Ramos (cell line): Measurements from ENCODE around the gene NPBWR2.

Experiments
- in situ Hi-C: fragments of 300-500 bp; cut with MboI; formaldehyde crosslinking; loops from one replicate; pipeline ENCODE4 v1.14.3; 2022; ENCODE audit warnings: low sequenced_read_pairs; ENCODE audit not compliant: unreplicated experiment

The NPBWR2 gene

DNA sequence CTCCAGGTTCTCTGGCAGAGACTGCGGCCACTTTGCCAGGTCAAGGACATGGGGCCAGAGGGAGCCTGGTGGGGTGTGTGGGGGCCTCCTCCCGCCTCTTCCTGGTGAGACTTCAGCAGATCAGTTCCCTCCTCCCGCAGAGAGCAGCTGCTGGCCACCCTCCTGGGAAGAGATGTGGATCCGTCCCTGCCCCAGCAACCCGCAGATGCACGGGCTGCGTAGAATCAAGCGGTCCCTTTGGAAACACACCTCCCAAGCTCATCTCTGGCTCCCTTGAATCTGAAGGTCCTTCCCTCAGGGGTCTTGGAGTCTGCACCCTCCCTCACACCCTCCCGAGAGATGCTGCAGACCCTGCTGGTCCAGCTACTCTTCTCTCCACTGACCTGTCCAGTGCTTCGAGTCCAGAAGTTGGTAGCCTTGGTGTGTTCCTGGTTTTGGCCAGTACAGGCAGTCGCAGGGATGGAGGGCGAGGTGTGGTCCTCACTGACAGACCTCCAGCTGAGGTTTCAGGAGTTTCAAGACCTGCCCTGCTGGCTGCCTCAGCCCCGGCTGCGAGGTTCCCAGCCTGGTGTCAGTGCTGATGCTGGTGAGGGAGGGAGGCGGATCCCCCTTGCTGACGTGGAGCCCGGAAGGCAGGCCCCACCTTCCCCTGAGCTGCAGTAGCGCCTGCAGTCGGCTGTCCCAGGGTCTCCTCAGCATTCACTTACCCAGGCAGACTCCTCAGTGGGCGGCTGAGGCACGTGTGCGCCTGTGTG lies at the start of gene NPBWR2:
Gene NPBWR2 (minus strand): TSS at position 585 of the 755 bp plus-strand sequence. CDS start 734 bp downstream, outside the sequence.
- in situ Hi-C loops, result no loop called here

- in situ Hi-C loops, result no loop called here
These were observed 48.9 kb upstream of the NPBWR2 start for GRCh38 chr20:64156136-64156885.

DNA sequence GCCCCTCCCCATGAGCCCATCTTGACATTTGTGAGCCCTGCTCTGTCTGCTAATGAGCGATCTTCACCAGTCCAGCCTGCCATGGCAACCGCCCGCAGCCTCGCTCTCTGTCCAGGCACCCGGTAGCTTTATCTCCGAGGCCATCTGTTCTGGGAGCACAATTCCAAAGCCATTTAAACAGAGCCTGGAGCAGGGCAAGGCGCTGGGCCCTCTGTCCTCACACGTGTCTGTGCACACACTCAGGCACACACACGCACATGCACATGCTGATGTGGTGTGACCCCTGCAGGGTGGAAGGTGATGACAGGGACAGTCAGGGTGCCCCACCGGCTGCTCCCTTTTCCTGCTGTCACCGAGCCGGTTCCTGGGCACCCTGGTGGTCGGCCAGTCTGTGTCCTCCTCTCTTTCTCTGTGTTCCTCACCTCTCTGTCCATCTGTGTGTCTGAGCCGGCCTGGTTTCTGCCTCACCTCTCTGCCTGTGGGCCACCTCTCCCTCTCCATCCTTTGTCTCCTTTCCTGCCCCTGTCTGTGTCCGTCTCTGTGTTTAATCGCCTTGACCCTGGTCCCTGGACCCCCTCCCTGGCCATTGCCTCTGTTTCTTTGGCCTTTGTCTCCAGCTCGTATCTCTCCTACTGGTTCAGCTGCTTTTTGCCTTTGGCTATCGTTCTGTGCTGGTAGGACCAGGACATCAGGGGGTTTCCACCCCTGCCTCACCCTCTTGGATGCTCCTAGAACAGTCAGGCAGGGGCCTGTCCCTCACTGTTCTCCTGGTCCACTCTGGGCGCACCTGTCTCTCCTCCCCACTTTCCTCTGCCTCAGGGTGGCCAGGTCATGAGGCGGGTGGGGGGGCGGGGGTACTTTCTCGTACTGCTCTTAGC lies 48.1 kb upstream of the NPBWR2 start:
- in situ Hi-C loops, result no loop called here

- in situ Hi-C loops, result no loop called here
These were observed 47.4 kb upstream of the NPBWR2 start for GRCh38 chr20:64154590-64155257.

GRCh38 chr20:64153861-64154589 lies 46.7 kb upstream of the NPBWR2 start:
- in situ Hi-C loops, result no loop called here

GRCh38 chr20:64153410-64153809 lies 46.0 kb upstream of the NPBWR2 start:
- in situ Hi-C loops, result no loop called here

GRCh38 chr20:64152906-64153305 lies 45.5 kb upstream of the NPBWR2 start:
- in situ Hi-C loops, result no loop called here

DNA sequence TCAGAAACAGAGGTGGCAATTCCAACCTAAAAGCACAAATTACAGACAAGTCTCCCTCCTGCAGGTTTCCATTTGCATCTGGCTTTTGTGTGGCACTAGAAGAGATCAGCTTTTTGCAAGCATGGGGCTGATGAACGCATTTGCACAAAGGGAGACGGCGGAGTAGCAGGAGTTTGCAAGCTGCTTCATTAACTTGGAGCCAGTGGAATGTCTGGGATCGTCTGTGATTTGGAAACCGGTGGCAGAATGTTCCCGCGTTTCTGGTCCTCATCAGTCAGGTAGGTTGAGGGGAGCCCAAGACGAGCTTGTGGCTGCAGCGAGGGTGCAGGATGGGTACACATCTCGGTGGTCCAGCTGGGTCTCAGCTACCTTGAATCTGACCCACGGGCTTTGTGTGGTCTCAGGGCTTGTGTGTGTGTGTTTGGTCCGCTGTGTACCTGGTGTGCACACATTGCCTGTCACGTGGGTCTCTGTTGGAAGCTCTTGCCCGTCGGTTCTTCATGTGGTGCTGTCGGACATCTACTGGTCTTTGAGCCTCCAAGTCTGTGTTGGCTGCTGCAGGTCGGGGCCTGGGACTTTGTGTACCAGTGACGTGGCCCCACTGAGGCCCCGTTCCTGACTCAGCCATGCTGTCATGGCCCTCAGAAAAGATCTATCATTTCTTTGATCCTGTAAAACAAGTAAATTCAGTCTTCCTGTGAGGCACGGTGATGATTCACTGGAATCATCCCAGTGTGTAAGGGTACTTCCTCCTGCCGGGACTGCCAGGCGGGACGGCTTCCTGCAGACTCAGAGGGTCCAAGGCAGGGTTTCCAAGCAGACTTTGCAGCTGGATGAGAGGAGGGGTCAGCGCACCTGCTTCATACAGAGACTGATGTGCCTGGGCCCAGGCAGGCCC lies 44.5 kb upstream of the NPBWR2 start:
- in situ Hi-C loops, result no loop called here

DNA sequence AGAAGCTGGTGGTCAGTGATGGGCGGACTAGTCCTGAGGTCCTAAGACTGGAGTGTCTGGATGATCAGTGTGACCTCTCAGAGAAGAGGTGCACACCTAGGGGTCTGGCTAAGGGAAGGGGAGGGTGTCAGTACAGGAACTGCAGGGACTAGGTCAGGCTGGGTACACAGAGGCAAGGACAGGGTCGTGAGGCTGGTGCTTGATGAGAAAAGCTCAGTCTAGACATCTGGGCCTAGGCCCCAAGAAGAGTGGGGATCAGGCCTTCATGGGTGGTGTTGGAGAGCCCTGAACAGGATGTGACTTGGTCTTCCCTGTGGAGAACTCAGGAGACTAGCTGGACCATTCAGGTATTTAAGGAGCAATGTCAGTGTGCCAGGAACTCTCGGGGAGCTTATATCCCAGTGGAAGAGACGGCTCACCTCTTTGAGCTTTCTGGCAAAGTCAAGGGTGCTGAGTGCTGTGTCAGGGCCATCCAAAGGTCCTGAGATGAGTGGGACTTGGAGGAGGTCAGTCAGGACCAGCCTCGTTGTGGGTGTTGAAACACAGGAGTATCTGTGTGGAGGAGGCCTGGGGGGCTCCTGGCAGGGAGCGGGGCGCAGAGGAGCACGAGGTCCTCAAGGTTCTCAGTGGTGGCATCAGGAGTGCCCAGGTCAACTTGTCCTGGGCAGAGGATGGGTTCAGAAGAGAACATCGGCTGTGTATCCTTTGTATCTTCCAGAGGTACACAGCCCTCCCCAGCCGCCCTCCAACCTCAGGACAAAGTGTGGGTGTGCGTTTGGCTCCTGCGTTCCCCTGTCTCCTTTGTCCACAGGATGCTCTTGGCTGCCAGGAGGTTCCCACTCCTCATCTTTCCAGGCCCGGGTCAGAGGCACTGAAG lies 43.6 kb upstream of the NPBWR2 start:
- in situ Hi-C loops, result no loop called here

DNA sequence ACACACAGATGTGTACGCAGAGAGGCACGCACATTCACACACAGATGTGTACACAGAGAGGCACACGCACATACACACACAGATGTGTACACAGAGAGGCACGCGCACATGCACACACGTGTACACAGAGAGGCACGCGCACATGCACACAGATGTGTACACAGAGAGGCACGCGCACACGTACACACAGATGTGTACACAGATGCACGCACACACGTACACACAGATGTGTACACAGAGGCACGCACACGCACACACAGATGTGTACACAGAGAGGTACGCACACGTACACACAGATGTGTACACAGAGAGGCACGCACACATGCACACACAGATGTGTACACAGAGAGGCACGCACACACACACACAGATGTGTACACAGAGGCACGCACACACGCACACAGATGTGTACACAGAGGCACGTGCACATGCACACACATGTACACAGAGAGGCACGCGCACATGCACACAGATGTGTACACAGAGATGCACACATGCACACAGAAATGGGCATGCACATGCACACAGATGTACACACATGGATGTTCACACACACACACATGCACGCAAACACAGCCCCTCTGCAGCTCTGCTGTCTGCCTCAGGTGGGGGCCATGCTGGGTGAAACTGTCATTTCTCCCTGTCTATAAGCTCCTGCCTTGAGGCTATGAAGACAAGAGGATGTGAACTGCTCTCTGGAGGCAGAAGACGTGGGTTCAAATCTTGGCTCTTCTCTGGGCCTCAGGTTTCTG lies 42.6 kb upstream of the NPBWR2 start:
- in situ Hi-C loops, result no loop called here

DNA sequence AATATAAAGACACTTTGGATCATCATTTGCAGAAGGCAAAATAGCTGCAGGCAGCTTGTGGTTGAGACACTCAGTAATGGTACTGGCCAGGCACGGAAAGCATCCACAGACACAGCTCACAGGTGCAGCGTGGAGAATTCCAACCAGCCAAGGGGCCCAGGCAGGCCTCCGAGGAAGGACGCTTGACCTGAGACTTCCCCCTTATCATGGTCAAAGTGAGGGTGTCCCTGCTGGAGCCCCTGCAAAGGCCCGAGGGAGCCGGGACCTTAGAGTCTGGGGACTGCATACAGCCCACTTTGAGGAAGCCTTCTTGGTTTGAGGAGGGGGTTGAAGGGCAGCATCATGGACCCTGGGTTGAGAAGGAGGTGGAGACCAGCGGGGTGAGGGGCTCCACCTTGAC lies 41.8 kb upstream of the NPBWR2 start:
- in situ Hi-C loops, result no loop called here

DNA sequence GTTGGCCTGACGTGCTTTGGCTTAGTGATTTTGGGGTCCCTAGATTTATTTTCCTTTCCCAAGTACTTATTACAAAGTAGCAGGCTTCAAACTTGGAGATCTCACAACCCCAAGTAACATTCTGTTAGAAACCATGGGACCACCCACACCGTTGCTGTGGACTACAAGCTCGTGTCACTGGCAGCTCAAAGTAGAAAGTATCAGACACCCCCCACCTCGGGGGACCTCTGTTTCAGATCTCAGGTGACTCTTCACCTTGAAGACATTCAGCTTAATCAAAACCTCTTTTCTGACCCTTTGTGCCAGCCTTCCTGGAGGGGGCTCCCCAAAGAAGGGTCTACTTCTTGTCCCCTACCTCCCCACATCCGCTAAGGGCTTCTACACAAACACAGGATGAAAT lies 41.2 kb upstream of the NPBWR2 start:
- in situ Hi-C loops, result no loop called here

GRCh38 chr20:64146936-64147477 lies 39.6 kb upstream of the NPBWR2 start:
- in situ Hi-C loops, result no loop called here

DNA sequence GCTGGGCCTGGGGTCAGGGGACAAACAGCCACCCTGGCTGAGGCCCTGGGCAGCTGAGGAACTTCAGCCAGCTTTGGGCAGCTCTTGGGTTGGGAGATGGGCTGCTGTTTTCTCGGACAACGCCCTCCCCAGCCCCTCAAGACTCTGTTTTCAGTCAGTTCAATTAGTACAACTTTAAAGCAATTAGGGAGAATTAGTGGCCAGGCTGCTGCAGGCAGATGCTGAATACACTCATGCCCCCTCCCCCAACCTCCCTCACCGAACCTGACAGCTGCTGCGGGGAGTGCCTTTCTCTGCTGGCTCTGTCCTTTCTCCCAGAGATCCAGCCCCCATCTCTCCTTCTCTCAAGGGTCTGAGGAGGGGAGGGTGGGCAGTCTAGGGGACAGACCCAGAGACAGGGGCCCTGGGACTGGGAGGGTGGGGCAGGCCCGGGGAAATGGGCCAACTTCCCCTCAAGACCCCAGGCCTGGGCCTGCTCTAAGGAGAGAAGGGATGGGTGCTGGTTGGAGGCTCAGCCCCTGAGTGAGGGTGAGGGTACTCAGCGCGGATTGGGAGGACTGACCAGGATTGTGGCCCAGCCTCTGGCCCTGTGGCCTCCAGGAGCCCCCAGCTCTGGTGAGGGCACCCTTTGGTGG lies 39.1 kb upstream of the NPBWR2 start:
- in situ Hi-C loops, result no loop called here

- in situ Hi-C loops, result no loop called here
These were observed 38.3 kb upstream of the NPBWR2 start for GRCh38 chr20:64145458-64146300.
